GDM1 (cell line): ENCODE measurements around the gene TRIO.

Experiments
- DNase-seq: peaks from one replicate; lab custom pipeline; 2025; lab: John Stamatoyannopoulos, UW

TRIO gene

DNA sequence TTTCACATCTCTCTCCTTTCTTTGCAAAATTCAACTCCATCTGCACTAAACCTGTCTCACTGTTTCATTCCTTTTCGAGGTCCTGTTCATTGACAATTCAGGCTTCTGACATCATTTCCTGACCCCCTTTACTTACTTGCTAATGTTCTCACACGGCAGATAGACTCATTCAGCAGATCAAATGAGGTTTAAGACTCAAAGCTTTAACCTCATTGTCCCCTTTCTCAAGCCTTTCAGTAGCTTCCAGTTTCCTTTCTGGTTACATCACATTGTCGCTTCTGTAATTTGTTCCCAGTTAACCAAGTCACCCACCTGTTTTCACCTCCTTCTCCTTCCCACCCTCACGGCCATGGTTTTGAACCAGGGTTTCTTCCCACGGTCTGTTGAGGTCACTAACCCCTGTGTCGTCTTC is 295.1 kb downstream of the TRIO start:
- DNase-seq: no peak

DNA sequence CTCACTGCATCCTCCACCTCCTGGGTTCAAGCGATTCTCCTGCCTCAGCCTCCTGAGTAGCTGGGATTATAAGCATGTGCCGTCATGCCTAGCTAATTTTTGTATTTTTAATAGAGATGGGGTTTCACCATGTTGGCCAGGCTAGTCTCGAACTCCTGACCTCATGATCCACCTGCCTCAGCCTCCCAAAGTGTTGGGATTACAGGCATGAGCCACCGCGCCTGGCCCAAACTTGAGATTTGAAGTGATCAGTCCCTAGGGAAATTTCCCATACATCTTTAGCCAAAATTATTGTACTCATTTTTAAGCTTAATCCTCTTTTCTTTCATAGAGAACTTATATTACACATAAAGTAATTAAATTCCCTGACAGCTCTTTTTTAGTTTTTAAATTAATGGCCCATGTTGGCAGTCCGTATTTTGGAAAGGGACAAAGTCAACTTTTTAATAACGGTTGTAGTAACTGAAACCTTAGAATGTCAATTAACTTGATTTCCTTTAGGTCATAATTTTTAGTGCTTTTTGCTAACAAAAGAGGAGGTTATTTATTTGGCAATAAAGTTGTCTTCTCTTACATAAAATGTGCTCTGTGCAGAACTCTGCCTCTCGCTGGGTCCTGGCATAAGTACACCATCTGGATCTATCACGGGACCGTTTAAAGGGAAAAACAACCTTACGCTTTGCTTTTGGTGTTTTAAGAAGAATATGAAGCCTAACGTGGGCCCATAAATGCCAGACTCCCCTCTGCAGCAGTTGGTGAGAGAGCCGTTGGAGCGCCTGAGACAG is 296.1 kb downstream of the TRIO start:
- no peak for DNase-seq

DNA sequence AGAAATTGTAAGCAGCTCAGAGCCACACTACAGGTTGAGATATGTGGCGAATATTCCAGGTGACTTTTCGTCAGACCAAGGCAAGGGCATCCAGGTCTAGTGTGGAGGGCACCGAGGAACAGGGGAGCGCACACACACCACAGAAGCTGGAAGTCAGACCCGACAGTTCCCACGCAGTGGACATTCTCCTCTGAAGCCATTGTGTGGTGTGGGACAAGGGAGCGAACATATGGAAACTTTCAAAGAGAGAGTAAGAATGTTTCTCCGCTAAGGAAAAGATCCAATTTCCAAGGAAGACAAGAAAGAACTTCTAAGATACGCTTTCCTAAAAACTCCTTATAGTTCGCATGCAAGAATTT is 297.1 kb downstream of the TRIO start:
- DNase-seq: no peak

DNA sequence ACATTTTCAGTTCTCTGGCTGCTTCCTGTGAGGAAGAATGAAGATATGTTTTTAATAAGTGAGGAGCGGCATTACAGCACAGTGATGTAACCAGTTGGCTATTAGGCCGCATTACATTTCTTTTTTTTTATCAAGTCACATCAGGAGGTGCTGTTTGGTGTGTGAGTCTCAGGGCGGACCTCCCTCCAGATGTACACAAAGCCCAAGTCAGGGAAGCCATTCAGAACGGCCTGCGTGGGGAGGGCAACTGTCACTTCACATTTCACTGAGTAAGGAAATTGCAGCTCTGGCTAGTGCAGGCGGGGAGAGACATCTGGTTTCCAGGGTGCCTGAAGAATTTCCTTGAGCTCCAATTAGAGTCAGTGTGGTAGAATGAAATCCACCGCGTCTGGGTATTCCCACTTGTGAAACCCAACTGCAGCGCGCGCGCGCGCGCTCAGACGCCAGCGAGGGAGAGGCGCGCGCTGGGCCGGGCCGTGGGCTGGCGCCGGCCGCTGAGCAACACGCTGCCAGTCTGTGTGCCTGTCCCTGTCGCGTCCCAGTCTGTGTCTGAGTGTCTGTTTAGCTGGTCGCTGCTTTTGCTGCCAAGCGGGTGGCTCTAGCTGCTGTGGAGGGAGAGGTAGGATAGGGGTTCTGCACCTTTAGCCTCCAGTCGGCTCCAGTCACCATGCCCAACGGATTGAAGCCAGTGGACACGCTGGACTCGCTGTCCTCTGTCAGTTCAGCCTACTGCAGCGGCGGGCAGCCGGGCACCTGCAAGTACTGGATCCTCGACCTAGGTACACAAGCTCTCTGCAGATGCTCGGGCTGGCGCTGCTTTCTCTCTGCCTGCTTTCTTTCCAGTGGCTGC is 297.7 kb downstream of the TRIO start:
- no peak for DNase-seq

DNA sequence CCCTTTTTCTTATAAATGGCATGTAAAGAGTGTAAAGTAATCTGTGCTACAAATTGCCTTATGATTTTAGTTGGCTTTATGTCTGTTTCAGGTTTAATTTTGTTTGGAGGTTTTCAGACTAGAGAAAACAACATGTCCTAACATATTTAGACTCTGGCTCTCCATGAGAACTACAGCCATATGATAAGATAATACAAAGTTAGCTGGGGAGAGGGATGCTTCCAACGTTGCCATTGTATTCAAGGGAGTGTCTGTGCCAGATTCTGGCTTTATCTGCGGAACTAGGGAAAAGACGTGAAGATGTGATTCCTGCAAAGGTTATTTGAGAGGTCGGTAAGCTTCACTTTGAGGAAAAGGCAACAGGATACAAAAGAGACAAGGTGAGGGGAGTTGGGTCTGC is 298.5 kb downstream of the TRIO start:
- no peak for DNase-seq

DNA sequence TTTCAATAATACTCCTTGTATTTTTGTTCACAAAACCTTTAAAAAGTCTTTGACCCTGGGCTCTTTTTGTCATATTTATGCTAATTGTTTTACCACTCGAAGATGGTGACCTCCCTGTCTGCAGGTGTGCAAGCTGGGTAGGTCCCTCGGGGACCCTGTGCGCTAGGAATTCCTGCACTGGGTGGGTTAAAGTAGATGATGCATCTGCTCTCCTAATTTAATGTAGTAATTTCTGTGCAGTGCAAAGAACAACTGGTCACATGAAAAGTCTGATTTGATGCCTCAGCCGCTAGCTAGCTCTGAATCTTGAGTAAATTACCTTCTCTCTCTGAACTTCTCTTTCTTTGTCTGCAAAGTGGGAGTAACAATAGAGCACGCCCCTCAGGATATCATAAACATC is 299.4 kb downstream of the TRIO start:
- DNase-seq: no peak

DNA sequence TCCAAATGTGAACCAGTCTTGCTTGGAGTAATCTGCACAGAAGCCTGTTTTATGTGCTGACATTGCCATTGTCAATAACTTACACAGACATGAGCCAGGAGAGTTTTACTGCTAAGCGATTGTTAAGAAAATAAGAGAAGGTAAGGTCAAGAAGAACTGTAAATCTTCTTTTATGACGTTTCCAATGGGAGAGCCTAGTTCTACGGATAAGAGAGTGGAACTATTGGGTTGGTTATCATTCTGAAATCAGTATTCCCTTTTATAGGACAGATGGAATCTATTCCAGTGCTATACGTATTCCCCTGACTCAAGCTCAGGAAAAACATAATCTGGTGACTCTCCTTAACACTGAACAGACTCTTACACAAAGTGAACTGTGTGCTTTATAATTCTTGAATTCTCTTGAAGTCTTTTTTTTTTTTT is 300.5 kb downstream of the TRIO start:
- DNase-seq: no peak

DNA sequence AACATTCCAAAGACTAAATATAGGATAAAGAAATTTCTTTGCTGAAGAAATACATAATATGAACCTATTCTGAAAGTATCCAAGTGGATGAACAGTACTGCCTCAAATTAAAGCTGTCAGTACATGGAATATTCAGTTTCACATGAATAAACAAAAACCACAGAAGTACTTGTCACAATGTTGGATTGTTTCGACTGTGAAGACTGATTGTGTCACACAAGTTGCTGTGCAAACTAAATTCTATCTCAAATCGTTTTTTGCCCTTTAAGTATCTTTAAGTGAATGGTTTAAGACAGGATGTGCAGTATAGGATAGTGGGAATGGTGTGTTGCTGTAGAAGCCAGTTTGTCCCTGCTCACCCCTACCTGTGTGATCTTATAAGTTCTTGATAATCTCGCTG is 301.0 kb downstream of the TRIO start:
- no peak for DNase-seq

DNA sequence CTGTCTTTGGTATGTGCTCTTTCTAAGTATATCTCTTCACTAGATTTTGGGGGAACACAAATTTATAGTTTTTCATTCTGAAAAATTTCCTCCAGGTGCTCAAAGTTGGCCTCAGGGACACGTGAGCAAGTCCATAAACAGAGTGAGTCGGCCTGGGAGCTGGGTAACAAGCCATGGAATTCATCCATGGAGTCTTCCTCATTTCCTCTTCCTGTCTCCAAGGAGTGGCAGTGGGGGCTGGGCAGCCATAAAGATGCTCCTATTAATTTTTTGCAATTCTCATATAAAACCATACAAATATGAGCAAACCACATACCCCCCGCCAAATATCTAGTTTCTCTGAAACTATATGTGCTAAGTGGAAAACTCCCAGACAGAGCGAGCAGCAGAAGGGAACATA is 301.9 kb downstream of the TRIO start:
- DNase-seq: no peak

DNA sequence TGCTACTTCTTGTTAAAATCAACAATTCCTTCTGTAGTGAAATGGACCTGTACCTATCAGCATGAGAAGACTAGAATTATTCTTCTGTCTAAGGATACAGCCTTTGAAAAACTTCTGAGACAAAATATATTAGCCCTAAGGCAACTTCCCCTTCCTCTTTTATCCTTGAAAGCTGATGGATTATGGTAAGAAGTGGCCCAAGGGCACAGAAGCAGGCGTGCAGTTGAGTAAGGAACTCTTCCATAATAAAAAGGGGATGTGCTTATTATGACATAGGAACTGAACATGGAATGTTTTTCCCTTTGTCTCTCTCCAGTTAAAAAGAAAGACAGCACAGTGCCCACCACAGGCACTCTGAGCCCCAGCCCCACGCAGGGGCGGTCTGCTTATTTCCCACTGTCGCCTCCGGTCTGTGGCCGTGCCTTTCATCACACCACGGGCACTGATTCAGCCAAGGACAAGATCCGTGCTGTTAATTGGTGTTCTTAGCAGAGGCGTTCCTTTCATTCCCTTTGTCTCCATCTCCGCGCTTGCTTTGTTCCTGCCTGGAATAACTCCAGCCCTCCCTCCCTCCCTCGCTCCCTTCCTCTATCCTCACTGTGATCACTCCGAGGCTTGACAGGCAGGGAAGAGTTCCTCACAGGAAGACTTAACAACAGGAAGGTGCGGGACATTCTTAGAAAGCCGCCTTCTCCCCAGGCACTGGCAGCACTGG is 302.6 kb downstream of the TRIO start:
- no peak for DNase-seq

DNA sequence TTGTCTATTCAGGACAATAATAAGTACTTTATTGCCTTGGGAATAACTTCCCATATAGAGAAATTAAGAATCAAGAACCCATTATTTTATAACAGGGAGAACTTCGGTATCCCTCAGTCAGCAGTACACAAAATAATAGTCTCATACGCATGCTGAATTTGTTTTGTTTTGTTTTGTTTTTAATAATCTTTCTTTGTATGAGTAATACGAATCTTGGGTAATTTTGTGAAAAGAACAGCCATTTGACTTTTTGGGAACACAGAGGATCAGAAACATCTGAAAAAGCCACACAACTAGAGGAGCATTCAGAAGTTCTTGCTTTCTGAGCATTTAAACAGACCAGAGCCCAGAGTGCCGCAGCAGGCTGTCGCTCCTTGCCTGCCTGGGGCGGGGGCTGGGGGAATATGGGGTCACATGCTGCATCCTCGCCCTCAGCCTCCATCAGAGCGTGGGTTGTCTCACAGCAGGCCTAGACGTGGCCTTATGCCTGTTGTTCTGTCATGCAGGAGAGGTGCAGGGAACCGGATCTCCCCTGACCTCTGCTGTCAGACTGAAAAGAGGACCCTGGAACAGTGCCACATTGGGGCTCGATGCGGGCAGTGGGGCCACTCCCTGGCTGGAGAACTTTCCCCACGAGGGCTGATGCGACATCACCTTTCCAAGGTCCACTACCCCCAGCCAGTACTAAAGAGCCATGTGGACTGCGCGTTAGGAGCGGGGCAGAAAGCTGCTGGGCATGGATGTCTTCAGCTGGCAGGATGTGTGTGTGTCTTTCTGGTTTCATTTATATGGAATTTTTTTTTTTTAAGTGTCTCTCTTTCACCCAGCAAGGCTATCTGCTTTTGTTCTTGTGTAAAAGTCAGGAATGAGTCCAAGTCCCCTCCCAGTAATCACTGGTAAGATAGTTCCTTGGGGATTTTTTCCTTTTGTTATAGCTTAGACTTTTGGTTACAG is 305.1 kb downstream of the TRIO start:
- no peak for DNase-seq

DNA sequence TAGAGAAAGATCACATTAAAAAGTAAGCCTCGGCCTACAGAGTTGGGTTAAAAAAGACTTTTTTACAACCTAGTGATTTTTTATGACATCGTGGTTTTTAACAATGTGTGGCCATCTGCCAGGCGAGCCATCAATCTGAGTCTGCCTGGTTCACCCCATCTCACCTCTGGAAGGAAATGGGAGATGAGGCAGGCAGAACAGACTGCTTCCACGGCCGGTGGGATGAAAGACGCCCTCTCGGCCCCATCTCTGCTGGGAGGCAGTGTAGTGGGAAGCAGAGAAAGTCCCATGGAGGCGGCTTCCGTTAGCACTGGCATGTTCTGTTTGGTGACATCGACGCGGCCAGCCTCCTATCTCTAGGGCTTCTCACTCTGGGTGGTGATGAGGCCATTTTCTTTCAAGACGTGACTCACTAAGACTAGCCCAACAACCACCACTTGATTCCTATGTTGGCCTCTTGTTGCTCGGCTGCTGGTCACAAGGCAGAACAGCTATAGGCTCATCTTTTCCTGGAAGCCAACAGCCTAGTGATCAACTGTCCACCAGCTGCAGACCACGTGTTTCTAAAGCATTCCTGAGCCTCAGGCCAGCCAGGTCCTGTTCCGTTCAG is 306.0 kb downstream of the TRIO start:
- DNase-seq: no peak

DNA sequence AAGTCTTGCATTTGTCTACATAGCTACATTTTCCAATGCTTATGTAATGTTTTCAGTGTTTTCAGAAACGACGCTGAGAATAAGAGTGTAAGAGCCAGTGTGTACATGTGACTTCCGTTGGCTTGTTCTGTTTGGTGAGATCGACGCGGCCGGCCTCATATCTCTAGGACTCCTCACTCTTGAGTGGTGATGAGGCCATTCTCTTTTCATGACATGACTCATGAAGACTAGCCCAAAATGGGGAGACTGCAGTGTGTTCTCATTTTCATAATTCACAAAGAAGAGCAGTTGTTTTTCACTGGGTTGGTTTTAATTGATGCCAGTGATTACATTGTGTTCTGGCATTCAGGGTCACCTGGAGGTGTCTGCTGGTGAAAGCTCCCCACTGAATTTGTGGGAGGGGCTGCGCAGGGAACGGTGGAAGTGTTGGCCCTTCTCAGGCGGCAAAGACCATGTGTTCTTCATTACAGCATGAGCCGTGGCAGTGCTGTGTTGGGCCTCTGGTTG is 306.9 kb downstream of the TRIO start:
- DNase-seq: no peak

DNA sequence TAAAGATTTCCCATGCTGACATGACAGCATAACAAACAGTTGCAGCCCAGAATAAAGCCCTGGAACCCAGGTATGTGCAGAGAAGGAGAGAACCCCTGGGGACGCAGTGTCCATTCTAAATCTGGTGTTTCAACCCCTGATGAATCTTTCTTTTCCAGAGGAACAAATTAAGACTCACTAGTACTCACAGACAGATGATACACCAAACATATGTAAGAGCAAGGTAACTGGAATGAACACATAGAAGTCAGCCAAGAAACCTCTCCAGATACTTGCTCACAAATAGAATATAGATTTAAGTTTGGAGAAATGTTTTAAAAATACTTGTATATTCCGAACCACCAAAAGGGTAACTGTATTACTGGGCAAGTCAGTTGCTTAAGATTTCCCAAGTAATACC is 307.6 kb downstream of the TRIO start:
- no peak for DNase-seq

DNA sequence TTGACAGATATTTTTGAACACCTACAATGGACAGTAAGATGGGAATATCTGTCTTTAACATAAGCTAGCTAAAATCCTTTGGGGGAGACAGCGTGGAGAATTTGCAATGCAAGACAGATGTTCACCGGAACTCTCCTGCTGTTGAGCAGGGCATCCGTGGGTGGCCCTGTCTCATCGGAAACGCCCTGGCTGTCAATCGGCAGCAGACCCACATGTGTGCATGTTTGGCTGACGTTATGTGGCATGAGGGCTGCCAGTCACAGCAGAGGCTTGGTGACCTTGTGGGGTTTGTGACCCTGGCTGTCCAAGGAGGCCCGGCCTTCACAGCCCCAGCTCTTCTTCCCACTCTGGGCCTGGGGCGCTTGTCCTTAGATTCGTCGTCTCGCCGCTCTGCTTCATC is 308.7 kb downstream of the TRIO start:
- DNase-seq: no peak

DNA sequence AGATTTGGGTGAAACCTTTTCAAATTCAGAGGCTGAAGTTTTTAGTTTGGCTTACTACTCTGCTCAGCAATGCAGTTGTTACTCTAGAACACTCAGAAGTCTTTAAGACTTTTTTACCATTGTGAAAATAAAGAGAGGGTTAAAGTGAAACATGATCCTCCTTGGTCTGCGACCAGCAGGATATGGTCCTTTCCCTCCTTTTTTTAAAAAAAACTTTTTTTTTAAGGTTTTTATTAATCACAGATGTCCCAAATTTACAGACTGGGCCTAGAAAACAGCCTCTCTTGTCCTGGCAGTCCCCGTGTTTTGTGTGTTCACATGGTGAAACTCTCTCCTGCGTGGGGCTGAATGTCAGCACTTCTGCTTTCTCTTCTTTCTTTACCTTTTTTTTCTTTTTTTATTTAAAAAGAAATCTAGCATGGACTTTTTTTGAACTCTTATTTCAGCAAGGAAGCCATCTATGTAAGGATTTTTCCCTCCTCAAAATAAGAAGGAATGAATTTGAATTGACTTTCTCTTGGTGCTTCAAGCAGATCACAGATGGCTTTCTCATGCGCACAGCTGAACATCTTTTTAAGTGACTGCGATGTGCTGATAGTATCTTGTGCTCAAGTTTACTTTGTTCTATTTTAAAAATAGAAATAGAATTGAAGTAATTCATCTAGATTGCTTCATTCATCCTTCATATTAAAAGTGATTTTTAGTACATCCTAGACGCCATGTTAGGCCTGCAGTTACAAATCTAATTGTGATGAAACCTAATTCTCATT is 309.7 kb downstream of the TRIO start:
- DNase-seq: no peak

DNA sequence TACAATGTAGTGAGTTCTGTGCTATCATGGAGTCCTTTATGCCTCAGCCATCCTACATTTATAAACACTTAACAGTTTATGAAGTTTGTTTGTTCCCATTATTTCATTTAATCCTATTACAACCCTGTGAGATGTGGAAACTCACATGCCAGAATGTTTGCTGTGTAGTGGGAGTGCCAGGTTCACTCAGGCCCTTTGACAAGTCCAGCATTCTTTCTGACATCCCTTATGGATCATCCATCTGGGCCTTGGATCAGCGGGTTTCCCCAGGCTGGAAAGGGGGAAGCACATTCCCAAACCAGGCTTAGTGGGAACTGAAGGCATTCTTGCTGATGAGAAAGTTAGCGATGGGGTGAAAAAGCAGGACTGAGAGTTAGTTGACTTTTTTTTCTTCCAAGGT is 310.3 kb downstream of the TRIO start:
- no peak for DNase-seq

DNA sequence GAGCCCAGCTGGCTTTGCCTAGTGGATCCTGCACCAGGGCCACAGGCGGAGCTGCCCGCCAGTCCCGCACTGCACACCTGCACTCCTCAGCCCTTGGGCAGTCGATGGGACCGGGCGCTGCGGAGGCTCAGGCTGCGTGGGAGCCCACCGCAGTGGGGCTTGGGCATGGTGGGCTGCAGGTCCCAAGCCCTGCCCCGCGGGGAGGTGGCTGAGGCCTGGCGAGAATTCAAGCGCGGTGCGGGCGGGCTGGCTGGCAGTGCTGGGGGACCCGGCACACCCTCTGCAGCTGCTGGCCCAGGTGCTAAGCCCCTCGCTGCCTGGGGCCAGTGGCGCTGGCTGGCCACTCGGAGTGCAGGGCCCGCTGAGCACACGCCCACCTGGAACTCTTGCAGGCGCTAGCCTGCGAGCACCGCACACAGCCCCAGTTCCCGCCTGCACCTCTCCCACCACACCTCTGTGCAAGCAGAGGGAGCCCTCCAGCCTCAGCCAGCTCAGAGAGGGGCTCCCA is 312.7 kb downstream of the TRIO start:
- DNase-seq: no peak

DNA sequence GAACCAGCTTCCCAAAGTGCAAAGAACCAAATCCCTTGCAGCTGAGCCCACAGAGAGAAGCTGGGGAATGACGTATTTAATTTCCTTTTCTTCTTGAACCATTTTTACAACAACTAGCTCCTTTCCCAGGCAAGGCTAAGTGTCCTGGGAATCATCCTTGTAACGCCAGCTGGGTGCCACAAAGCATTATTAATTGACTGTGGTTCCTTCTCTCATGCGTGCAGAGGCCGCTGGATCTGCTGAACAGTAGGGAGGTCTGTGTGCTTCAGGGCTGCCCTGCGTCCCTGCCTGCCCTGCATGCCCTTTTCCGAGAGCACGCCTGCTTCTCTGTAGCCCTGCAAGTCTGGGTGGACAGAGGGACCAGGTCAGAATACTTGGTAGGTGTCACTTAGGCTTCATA is 314.3 kb downstream of the TRIO start:
- no peak for DNase-seq

DNA sequence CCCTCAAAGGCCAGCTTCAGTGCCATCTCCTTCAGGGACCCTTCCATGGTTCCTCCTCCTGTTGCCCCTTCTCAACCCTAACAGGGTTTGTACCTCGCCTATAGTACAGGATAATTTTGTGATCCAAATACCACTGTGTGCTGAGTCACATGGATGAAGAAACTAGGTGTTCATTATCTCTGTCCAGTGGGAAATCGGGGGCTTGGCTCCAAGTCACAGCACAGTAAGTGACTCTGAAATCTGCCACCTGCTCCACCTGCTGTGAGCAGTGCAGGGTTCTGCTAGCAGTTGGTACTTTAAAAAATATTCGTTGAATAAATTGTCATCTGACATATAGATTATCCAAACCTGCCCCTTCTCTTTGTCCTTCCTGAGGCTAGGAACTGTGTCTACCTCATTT is 315.3 kb downstream of the TRIO start:
- no peak for DNase-seq
